GM21515 (cell line): ENCODE measurements around the gene DAG1.
"Not testable (repeated sequence)": the region's sequence is repeated elsewhere in the genome, so short reads cannot be mapped to it uniquely, and the experiment has no call there.

Experiments used
- ATAC-seq: cut with Tn5 transposase; IDR thresholded peaks from one replicate; pipeline ENCODE4 v1.9.1; 2021; ENCODE audit not compliant: unreplicated experiment

Gene DAG1

GRCh38 chr3:49469037-49469935 lies 781 bp upstream of the DAG1 start:
- ATAC-seq = no peak

GRCh38 chr3:49470714-49471420 lies 800 bp downstream of the DAG1 start:
- peak; percentile 15 for ATAC-seq

DNA sequence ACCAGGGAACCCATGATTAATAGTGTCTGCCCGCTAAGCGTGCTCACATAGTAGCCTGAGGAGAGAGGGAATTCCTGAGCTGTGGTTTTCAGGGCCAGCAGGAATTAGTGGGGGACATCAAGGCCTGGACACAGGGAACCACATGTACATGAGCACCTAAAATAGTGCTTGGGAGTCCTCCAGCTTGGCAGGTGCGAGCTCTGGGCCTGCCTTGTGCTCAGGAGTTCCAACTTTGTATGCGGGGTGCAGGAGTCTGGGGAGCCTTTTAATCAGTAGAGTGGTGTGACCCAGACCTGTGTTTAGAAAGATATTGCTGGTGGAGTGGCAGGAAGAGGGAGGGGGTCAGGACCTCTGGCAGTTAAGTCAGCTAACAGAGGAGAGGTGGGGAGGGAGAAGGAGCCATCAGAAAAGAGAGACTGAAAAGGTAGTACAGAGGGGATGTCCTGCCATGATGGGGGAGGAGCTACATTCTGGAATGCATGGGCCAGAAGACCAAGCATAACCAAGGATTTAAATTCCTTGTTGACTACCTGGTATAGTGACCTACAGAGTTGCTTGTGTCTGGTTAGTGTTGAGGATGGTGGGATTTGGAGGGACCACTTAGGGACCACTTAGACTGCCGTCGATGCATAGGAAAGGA lies 1.9 kb downstream of the DAG1 start:
- ATAC-seq = no peak

DNA sequence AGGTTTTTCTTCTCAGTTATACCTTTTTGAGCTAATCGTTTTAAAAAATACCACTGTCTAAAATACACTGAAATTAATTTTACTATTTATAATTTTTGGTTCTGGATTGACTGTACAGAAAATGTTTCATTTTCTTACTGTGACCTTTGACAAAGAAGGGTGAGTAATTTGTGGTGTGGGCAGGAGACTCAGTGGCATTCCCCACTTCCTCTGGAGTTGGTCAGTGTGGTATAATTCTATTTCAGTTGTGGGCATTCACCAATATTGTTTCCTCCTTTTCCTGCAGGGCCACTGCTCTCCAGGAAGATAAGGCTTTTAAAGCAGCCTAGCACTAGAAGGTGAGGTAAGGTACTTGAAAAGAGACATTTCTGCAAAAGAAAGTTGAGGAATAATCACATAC lies 6.5 kb downstream of the DAG1 start:
- no peak for ATAC-seq

GRCh38 chr3:49482766-49483165 lies 12.7 kb downstream of the DAG1 start:
- no peak for ATAC-seq

GRCh38 chr3:49484471-49484870 lies 14.4 kb downstream of the DAG1 start:
- no peak for ATAC-seq

- no peak for ATAC-seq
These were observed 19.2 kb downstream of the DAG1 start for GRCh38 chr3:49489247-49489646.

DNA sequence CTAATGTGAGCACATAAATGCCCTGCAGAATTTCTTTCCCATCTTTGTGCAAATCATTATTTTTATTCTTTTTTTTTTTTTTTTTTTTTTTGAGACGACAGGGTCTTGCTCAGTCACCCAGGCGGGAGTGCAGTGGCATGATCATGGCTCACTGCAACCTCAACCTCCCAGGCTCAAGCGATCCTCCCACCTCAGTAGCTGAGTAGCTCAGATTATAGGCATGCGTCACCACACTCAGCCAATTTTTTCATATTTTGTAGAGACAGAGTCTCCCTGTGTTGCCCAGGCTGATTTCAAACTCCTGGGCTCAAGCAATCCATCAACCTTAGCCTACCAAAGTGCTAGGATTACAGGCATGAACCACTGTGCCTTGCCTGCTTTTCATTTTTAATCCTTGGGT lies 22.9 kb downstream of the DAG1 start:
- ATAC-seq = no peak

GRCh38 chr3:49493901-49494300 lies 23.8 kb downstream of the DAG1 start:
- ATAC-seq = no peak

GRCh38 chr3:49495023-49495422 lies 25.0 kb downstream of the DAG1 start:
- no peak for ATAC-seq

GRCh38 chr3:49496845-49497244 lies 26.8 kb downstream of the DAG1 start:
- ATAC-seq = not testable (repeated sequence)

DNA sequence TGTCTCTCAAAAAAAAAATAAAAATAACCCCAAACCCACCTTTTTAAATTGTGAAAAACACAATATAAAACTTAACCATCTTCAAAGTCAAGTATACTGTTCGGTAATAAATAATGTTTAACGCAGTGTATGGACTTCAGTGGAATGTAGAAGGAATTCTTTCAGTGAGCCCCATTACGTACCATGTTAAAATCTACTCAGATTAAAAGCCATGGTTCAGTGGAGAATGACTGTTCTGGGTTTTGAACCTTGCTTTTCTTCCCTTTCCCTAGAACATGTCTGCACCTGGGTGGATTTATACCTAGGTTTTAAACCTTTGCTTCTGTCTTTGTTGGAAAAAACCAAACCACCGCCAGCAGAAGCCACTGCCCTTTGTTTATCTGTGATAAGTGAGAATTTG lies 27.5 kb downstream of the DAG1 start:
- ATAC-seq = no peak

GRCh38 chr3:49498239-49498638 lies 28.2 kb downstream of the DAG1 start:
- no peak for ATAC-seq

DNA sequence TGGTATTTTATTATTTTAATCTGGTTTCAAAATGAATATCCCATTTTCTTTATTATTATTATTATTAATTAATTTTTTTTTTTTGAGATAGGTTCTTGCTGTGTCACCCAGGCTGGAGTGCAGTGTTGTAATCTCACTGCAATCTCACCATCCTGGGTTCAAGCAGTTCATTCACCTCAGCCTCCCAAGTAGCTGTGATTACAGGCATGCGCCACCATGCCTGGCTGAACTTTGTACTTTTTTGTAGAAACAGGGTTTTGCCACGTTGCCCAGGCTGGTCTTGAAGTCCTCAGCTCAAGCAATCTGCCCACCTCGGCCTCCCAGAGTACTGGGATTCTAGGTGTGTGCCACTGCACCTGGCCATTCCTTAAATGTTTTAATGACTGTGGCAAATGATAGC lies 28.6 kb downstream of the DAG1 start:
- no peak for ATAC-seq

GRCh38 chr3:49500205-49500731 lies 30.2 kb downstream of the DAG1 start:
- no peak for ATAC-seq

DNA sequence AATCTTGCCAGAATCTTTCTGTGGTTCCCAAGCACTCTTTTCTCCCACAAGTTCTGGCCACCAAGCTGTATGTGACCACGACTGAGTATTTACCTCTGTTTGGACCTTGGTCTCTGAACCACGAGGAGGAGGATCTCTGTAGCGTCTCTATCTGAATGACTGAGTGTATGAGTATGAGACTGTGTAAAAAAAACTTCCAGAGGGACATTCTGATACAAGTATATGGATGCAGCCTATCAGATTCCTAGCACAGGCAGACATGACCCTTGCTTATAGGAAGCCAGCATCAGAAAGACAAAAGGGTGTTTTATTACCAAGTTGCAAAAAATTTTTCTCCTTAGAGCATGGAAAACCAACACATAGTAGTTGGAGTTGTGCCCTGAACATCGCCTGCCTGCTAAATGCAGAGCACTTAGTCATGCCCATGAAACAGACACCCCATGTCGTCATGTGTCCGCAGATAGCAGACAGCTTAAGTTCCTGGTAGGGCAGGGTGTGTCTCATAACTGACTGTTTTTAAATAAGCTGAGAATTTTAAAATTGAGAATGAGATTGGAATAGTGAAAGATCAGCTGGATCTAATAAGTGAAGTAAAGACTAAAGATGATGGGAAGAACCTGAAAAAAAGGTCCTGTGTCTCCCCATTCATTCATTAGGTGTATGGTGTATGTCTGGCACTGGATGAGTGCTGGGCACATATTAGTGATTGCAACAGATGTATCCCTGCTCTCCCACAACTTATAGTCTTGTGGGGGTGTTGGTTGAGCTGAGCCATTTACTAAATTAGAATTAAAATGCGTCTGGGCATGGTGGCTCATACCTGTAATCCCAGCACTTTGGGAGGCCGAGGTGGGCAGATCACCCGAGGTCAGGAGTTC lies 30.9 kb downstream of the DAG1 start:
- ATAC-seq = no peak

DNA sequence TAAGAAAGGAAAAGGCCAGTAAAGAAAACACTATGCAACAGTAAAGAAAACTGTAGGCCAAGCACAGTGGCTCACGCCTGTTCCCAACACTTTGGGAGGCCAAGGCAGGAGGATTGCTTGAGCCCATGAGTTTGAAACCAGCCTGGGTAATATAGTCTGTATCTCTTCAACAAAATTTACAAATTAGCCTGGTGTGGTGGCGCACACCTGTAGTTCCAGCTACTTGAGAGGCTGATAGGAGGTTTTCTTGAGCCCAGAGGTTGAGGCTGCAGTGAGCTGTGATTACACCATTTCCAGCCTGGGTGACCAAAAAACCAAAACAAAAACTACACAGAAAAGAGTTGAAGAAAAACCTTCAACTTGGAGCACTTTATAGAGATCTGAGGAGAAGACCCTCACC lies 31.8 kb downstream of the DAG1 start:
- ATAC-seq = no peak

GRCh38 chr3:49506906-49507305 lies 36.8 kb downstream of the DAG1 start:
- ATAC-seq = no peak

GRCh38 chr3:49509028-49509561 lies 39.0 kb downstream of the DAG1 start:
- ATAC-seq = no peak

- ATAC-seq = no peak
These were observed 41.6 kb downstream of the DAG1 start for GRCh38 chr3:49511639-49512038.
